Mucosa of rectum (tissue), 2 donors: ENCODE data around the gene PHRF1.

Experiments
- H3K27ac ChIP-seq, 2 donors: one replicate each; pipeline ENCODE4 v1.7.0; 2013; ENCODE audit warnings: inconsistent platforms in 2 of 2, low read depth in 2 of 2, low read length in 2 of 2
- H3K27me3 ChIP-seq, 2 donors: one replicate each; pipeline ENCODE4 v1.7.0; 2013; ENCODE audit warnings: low read length in 2 of 2; ENCODE audit not compliant: control insufficient read depth in 2 of 2, insufficient read depth in 2 of 2
- H3K36me3 ChIP-seq, 2 donors: one replicate each; pipeline ENCODE4 v1.7.0; 2013; ENCODE audit warnings: low read length in 2 of 2; ENCODE audit not compliant: control insufficient read depth in 2 of 2, insufficient read depth in 2 of 2
- H3K4me1 ChIP-seq, 2 donors: one replicate each; pipeline ENCODE4 v1.7.0; 2013; ENCODE audit warnings: low read length in 2 of 2, mild to moderate bottlenecking in 1 of 2; ENCODE audit not compliant: control insufficient read depth in 2 of 2, insufficient read depth in 2 of 2
- H3K4me3 ChIP-seq, 2 donors: one replicate each; pipeline ENCODE4 v1.7.0; 2013; ENCODE audit warnings: low read length in 2 of 2
- H3K9ac ChIP-seq, 2 donors: one replicate each; pipeline ENCODE4 v1.7.0; 2013; ENCODE audit warnings: low read length in 2 of 2, low read depth in 1 of 2, mild to moderate bottlenecking in 1 of 2
- H3K9me3 ChIP-seq, 2 donors: one replicate each; pipeline ENCODE4 v1.7.0; 2013; ENCODE audit warnings: low read length in 2 of 2; ENCODE audit not compliant: control insufficient read depth in 2 of 2
- donor health status: healthy.
- donor health status: Normal muscosa, but diverticular disease.

Gene PHRF1

DNA sequence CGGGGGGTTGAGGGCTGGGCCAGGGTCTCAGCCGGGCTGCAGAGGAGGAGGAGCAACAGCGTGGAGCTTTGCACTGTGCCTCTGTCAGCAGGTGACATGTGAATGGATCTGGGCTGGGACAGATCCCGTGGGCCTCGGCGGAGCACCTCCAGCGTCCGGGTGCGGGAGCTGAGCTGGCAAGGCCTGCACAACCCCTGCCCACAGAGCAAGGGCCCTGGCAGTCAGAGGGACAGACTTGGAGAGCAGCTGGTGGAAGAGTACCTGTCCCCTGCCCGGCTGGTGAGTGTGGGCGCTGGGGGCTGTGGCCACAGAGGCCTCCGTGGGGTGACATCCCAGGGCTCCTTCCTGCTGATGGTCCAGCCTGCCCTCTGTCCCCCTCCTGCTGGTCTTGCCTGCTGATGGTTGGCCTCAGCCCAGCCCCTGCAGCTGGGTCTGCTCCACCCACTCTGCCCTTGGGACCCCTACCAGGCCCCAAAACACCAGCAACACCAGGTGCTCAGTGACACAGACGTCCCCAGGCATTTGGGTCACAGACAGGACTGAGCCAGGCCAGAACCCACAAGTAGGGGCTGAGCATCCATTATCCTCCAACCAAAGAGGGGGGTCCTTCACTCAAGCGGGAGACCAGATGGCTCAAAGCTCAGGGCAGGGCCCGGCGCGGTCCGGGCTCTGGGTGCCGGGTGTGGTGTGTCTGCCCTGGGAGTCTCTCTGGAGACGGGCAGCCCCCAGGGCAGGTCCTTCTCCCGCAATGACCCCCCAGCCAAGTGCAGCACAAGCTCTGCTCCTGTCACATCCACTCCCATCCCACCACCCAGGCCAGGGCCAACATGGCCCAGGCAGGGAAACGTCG is 35.5 kb upstream of the PHRF1 start:
- no peaks in the 10 kb centered on the region for H3K36me3 ChIP-seq
- no peaks in the 10 kb centered on the region for H3K9me3 ChIP-seq
- H3K27me3 ChIP-seq: no peaks in the 10 kb centered on the region
- peaks cover 9 to 21% of the 10 kb centered on the region in 2 donors for H3K4me1 ChIP-seq
- no peak overlapping the region for H3K9ac ChIP-seq
- H3K4me3 ChIP-seq: no peak overlapping the region
- H3K27ac ChIP-seq: no peak overlapping the region

DNA sequence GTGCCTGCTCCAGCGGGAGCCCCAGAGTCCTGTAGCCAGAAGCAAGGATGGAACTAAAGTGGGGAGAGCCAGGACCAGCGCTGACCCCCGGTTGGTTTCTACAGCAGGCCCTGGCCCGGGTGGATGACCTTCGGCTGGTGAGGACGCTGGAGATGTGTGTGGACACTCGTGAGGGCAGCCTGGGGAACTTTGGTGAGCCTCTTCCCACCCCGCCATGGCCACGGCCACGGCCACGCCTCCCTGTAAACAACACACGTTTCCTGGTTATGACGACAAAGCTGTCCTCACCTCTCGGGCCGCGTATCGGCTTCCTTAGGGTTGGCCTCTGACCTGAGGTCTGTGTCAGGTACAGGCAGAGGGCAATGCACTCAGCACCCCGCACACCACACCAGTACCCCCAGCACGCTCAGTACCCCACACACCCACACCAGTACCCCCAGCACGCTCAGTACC is 34.8 kb upstream of the PHRF1 start:
- Histone ChIP-seq H3K36me3 (no peaks in the 10 kb centered on the region), H3K4me3 (no peak overlapping the region), H3K27me3 (no peaks in the 10 kb centered on the region), H3K9ac (no peak overlapping the region), H3K4me1 (peaks cover 9 to 17% of the 10 kb centered on the region in 2 donors), H3K27ac (no peak overlapping the region), H3K9me3 (no peaks in the 10 kb centered on the region)

DNA sequence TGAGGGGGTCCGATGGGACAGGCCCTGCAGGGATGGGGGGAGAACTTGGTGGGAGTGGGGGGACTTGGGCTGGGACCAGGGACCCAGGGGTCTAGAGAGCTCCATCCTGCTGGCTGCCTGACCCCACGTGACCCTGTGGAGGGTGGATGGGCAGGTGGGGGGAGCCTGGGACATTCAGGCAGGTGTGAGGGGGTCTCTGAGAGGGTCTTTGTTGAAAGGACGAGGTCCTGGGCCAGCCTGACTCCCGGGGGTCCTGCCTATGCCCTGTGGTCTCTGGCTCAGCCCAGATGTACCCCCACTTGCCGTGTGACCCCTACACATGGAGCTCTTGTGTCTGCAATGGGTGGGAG is 31.5 kb upstream of the PHRF1 start:
- Histone ChIP-seq H3K27ac (no peak overlapping the region), H3K36me3 (no peaks in the 10 kb centered on the region), H3K9ac (no peak overlapping the region), H3K4me3 (no peak overlapping the region), H3K27me3 (no peaks in the 10 kb centered on the region), H3K9me3 (no peaks in the 10 kb centered on the region), H3K4me1 (peaks cover 0 to 9% of the 10 kb centered on the region in 2 donors)

DNA sequence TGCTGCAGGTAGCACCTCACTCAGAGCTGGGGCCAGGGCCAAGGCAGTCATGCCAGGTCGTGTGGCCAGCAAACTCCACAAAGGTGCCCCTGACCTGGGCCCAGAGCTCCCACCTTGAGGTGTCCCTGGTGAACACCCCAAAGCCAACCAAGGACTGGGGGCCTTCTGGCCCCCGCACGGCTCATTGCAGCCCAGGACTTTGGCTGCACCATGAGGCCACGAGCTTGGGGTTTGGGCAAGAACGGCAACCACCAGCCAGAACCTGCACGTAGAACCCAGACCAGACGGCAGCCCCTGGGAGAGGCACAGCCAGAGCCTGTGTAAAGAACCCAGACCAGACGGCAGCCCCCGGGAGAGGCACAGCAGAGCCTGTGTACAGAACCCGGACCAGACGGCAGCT is 31.1 kb upstream of the PHRF1 start:
- Histone ChIP-seq H3K27me3 (no peaks in the 10 kb centered on the region), H3K9ac (no peak overlapping the region), H3K9me3 (no peaks in the 10 kb centered on the region), H3K4me3 (no peak overlapping the region), H3K36me3 (peaks cover 0 to under 1% of the 10 kb centered on the region in 2 donors), H3K4me1 (peaks cover 0 to 9% of the 10 kb centered on the region in 2 donors), H3K27ac (no peak overlapping the region)

DNA sequence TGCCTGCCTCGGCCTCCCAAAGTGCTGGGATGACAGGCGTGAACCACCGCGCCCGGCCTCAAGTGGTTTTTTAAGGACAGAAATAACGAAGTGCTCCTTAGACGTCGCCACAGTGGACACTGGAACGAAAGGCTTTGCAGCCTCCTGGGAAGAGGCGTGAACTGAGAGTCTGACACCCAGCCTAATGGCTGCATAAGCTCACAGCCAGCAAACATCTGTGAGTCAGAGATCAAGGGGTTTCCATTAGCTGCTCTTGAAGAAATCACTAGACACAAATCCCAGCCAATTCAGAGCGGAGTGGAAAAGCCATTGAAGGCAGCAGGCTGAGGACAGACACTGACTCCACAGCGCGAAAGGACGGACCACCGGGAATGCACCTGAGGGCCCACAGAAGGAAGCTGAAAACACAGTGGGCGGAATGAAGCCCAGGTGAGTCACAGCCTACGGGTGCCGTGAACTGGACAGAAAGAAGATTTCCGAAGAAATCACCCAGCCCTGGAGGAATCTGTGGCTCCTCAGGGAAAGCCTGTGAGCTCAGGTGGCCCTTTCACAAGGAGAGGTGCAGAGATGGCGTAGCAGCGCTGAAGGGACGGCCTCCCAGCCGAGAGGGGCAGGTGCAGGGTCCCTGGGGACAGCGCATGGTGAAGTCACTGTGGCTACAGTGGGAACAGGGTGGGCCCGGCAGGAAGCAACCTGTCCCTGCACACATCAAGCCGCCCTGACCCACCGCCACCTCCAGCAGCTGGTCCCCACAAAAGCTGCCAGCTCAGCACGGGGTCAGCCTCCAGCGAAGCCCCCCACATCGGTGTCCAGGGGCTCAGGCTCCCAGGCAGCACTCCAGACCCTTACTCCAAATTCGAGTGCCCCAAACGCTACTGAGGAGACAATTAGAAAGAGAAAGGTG is 27.3 kb upstream of the PHRF1 start:
- H3K36me3 ChIP-seq: peaks cover 0 to 3% of the 10 kb centered on the region in 2 donors
- H3K9ac ChIP-seq: no peak overlapping the region
- no peak overlapping the region for H3K27ac ChIP-seq
- peaks cover 2 to 6% of the 10 kb centered on the region in 2 donors for H3K4me1 ChIP-seq
- no peaks in the 10 kb centered on the region for H3K9me3 ChIP-seq
- peaks cover 0 to 3% of the 10 kb centered on the region in 2 donors for H3K27me3 ChIP-seq
- H3K4me3 ChIP-seq: no peak overlapping the region

DNA sequence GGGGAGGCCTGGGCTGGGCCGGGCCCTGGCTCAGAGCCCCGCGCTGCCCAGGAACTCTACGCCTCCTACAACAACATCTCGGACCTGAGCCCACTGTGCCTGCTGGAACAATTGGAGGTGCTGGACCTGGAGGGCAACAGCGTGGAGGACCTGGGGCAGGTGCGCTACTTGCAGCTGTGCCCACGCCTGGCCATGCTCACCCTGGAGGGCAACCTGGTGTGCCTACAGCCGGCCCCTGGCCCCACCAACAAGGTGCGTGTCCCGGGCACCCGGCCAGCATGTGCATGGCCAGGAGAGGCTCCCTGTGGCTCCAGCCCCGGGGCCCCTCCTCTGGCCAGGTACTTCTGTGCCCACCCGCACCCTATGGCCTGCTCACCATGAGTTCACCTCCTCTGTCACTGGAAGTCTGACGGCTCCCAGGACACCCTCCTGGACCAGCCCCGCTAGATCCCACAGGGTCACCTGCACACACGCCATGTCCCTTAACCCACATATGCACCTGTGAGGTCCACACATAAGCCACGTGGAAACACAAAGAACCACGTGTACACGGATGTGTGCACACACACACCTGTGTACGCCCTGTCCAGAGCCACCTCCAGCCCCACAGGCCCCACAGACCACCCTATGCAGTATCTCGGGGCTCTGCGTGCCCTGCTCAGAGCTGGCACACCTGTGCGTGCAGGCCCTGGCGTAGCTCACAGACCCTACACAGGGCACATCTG is 26.1 kb upstream of the PHRF1 start:
- Histone ChIP-seq H3K4me1 (peaks cover 10 to 12% of the 10 kb centered on the region in 2 donors), H3K36me3 (peaks cover 0 to 3% of the 10 kb centered on the region in 2 donors)

DNA sequence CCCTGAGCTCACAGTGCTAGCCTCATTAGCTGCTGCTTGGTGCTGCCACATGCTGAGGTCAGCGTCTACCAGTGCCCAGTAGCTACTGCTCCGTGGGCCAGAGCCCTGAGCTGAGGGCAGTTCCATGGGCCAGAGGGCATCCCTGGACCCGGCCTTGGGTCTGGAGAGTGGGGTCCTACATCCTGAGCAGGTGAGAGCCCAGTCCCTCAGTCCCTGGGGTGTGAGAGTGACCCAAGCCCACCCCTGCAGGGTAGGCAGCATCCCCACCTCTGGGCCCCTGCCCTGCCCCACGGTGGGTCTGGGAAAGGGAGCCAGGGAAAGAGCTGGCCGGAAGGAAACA is 25.6 kb upstream of the PHRF1 start:
- Histone ChIP-seq H3K27ac (no peak overlapping the region), H3K9me3 (no peaks in the 10 kb centered on the region), H3K36me3 (peaks cover 0 to 3% of the 10 kb centered on the region in 2 donors), H3K9ac (no peak overlapping the region), H3K4me3 (no peak overlapping the region), H3K27me3 (peaks cover 0 to 3% of the 10 kb centered on the region in 2 donors), H3K4me1 (peaks cover 10 to 13% of the 10 kb centered on the region in 2 donors)

More for the DNA sequence above, 26.1 kb upstream of the PHRF1 start:
- Histone ChIP-seq H3K27ac (no peak overlapping the region), H3K9ac (no peak overlapping the region), H3K9me3 (no peaks in the 10 kb centered on the region), H3K27me3 (peaks cover 0 to 3% of the 10 kb centered on the region in 2 donors), H3K4me3 (no peak overlapping the region)

DNA sequence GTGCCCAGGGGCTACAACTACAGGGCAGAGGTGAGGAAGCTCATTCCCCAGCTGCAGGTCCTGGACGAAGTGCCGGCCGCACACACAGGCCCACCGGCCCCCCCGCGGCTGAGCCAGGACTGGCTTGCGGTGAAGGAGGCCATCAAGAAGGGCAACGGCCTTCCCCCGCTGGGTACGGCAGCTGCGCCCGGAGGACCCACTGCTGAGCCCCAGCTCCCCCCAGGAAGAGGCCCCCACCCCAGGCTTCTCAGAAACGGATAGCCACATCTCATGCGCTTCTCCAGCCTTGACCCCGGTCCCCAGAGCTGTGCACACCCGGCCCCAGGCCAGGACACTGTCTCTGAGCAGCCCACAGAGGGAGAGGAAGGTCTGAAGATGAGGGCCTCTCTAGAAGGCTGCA is 25.1 kb upstream of the PHRF1 start:
- Histone ChIP-seq H3K4me1 (peaks cover 10 to 13% of the 10 kb centered on the region in 2 donors), H3K27me3 (peaks cover 0 to 3% of the 10 kb centered on the region in 2 donors), H3K4me3 (no peak overlapping the region), H3K9ac (no peak overlapping the region), H3K36me3 (peaks cover 0 to 3% of the 10 kb centered on the region in 2 donors), H3K27ac (no peak overlapping the region), H3K9me3 (no peaks in the 10 kb centered on the region)

DNA sequence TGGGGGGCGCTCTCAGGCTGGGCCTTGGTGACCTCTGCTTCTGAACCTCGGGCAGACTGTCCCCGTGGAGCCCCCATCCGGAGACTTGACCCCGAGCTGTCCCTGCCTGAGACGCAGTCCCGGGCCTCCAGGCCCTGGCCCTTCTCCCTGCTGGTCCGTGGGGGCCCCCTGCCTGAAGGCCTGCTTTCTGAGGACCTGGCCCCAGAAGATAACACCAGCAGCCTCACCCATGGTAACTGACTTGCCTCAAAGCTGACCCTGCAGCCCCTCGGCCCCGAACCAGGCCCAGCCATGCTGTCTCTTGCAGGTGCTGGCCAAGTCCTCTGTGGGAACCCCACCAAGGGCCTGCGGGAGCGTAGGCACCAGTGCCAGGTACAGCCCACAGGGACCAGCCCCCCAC is 24.7 kb upstream of the PHRF1 start:
- no peak overlapping the region for H3K4me3 ChIP-seq
- no peak overlapping the region for H3K9ac ChIP-seq
- peaks cover 3% of the 10 kb centered on the region in 2 donors for H3K27me3 ChIP-seq
- no peaks in the 10 kb centered on the region for H3K9me3 ChIP-seq
- H3K27ac ChIP-seq: no peak overlapping the region
- H3K36me3 ChIP-seq: peaks cover 0 to 3% of the 10 kb centered on the region in 2 donors
- peaks cover 10 to 13% of the 10 kb centered on the region in 2 donors for H3K4me1 ChIP-seq
